Measurements from ENCODE around the gene WDFY1. TPM values are rescaled to one million over a fixed set of nuclear protein-coding genes. Genes with fewer than 3 reads are reported as not detected.

WDFY1 gene
- total and polyA plus RNA-seq, 3 donors from 2014 or later, result 29.5 to 62.9 (median 49.4) TPM

DNA sequence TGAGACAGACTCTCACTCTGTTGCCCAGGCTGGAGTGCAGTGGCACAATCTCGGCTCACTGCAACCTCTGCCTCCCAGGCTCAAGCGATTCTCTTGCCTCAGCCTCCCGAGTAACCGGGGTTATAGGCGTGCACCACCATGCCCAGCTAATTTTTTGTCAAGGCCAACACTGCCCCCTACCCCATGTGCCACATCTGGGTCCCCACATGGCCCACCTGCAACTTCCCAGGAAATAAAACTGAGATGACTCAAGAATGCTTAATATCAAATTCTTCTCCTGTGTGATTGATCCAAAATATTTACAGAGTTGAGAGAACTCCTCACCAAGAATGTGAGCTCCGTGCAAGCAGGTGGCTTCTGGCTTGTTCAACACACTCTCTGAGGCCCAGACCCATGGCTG, 116.8 kb downstream of the WDFY1 start:
- H3K27me3 ChIP-seq, result no peaks in the 10 kb centered on the region
- no peak overlapping the region for H3K27ac ChIP-seq
- H3K4me3 ChIP-seq, result no peak overlapping the region
- intact Hi-C loops (cut with DNase I; ENCODE audit: low total_unique reads), result no loop called here
- H3K36me3 ChIP-seq (ENCODE audit: low read depth, missing control alignments), result no peaks in the 10 kb centered on the region
- WGBS, 2 donors, result 93 to 97% methylated on average over 6 of the region's 6 CpGs
- DNase-seq, result no peak
- no peak for TF ChIP-seq POLR2A (IDR thresholded peaks at IDR 0.05)
- TF ChIP-seq, protein P1, sequence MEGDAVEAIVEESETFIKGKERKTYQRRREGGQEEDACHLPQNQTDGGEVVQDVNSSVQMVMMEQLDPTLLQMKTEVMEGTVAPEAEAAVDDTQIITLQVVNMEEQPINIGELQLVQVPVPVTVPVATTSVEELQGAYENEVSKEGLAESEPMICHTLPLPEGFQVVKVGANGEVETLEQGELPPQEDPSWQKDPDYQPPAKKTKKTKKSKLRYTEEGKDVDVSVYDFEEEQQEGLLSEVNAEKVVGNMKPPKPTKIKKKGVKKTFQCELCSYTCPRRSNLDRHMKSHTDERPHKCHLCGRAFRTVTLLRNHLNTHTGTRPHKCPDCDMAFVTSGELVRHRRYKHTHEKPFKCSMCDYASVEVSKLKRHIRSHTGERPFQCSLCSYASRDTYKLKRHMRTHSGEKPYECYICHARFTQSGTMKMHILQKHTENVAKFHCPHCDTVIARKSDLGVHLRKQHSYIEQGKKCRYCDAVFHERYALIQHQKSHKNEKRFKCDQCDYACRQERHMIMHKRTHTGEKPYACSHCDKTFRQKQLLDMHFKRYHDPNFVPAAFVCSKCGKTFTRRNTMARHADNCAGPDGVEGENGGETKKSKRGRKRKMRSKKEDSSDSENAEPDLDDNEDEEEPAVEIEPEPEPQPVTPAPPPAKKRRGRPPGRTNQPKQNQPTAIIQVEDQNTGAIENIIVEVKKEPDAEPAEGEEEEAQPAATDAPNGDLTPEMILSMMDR (IDR thresholded peaks at IDR 0.05), result no peak
- no peaks in the 10 kb centered on the region for H3K9me3 ChIP-seq
- H3K4me1 ChIP-seq, result no peaks in the 10 kb centered on the region

DNA sequence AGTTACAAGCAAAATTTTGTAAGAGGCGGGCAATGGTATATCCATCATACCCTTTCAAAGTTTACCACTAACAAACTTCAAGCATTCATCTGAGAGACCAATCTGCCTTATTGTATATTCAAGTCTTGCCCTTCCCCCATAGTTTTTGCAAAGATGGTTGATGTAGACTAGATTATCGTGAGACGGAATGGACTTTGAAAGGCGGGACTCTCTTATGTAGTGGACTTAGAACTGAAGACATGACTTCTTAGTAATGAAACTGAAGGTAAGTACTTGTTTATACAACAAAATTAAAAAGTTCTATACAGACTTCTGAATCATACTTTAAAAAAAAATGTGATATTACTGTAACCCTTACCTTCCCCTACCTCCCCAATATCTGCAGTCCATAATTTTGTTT, 118.1 kb downstream of the WDFY1 start:
- no peaks in the 10 kb centered on the region for H3K9me3 ChIP-seq
- H3K27me3 ChIP-seq, result no peaks in the 10 kb centered on the region
- no peak overlapping the region for H3K4me3 ChIP-seq
- intact Hi-C loops (cut with DNase I; ENCODE audit: low total_unique reads), result no loop called here
- H3K4me1 ChIP-seq, result no peaks in the 10 kb centered on the region
- no peak overlapping the region for H3K27ac ChIP-seq
- 58 to 66% methylated on average over 4 of the region's 4 CpGs for WGBS, 2 donors
- DNase-seq, result no peak
- TF ChIP-seq, protein P1 (IDR thresholded peaks at IDR 0.05), result no peak
- no peak for TF ChIP-seq POLR2A (IDR thresholded peaks at IDR 0.05)
- H3K36me3 ChIP-seq (ENCODE audit: low read depth, missing control alignments), result no peaks in the 10 kb centered on the region

Other genes with a start within 250 kb of the WDFY1 start
- 1 to 10 TPM; 1.6 to 3.2 TPM for gene AP1S3, start 107.8 kb downstream of the WDFY1 start, total RNA-seq
- gene AP1S3, start 107.8 kb downstream of the WDFY1 start, polyA plus RNA-seq (ENCODE audit: insufficient read depth, low read depth, low replicate concordance), result 2.6 TPM
- 10 to 100 TPM; 36.6 to 39.4 TPM for gene MRPL44, start 12.1 kb upstream of the WDFY1 start, total RNA-seq
- gene MRPL44, start 12.1 kb upstream of the WDFY1 start, polyA plus RNA-seq (ENCODE audit: insufficient read depth, low read depth, low replicate concordance), result 37.4 TPM
- gene SERPINE2, start 94.0 kb upstream of the WDFY1 start, total RNA-seq, result 100 to 1,000 TPM; 145 to 220 TPM
- gene SERPINE2, start 94.0 kb upstream of the WDFY1 start, polyA plus RNA-seq (ENCODE audit: insufficient read depth, low read depth, low replicate concordance), result 145 TPM